HepG2 (cell line): ENCODE results near the gene CGGBP1.

Experiments used
- BHLHE40 ChIP-seq: IDR thresholded peaks from 2 replicates; pipeline ENCODE4 v1.6.1; 2011; ENCODE audit warnings: low read length, improper control_type of control experiment
- CTCF ChIP-seq: sonication (generic); formaldehyde crosslinking; IDR thresholded peaks from 2 replicates; pipeline ENCODE4 v1.5.0; 2020; ENCODE audit warnings: mild to moderate bottlenecking, missing genetic modification reagents, moderate library complexity
- ELF4 ChIP-seq: sonication (generic); formaldehyde crosslinking; IDR thresholded peaks from 2 replicates; pipeline ENCODE4 v1.5.0; 2020; ENCODE audit warnings: missing genetic modification reagents, mild to moderate bottlenecking, moderate library complexity, borderline replicate concordance
- FOXA3 ChIP-seq: IDR thresholded peaks from 2 replicates; pipeline ENCODE4 v1.6.1; 2016; ENCODE audit warnings: missing genetic modification reagents, missing compliant biosample characterization
- POLR2A ChIP-seq, 2 experiments: IDR thresholded peaks; 2 replicates each; pipeline ENCODE4 v1.6.1; 2011; ENCODE audit warnings: low read depth in 2 of 2, low read length in 2 of 2, mild to moderate bottlenecking in 1 of 2, moderate library complexity in 1 of 2; ENCODE audit not compliant: insufficient read depth in 1 of 2
- SNRNP70 ChIP-seq: fragments of 200-400 bp; formaldehyde crosslinking; IDR thresholded peaks from 2 replicates; pipeline ENCODE4 v1.6.1; 2017; ENCODE audit warnings: mild to moderate bottlenecking, low read depth, low read length, moderate library complexity
- U2AF2 ChIP-seq: fragments of 200-400 bp; formaldehyde crosslinking; IDR thresholded peaks from 2 replicates; pipeline ENCODE4 v1.6.1; 2017; ENCODE audit warnings: low read depth, mild to moderate bottlenecking, low read length
- WIZ ChIP-seq: sonication (generic); formaldehyde crosslinking; IDR thresholded peaks from 2 replicates; pipeline ENCODE4 v1.5.1; 2020; ENCODE audit warnings: mild to moderate bottlenecking, missing genetic modification reagents
- ZFY ChIP-seq: sonication (generic); formaldehyde crosslinking; IDR thresholded peaks from 2 replicates; pipeline ENCODE4 v1.4.0; 2020; ENCODE audit warnings: missing genetic modification reagents
- ZNF282 ChIP-seq: fragments of 450-650 bp; IDR thresholded peaks from 2 replicates; pipeline ENCODE4 v1.6.1; 2018; ENCODE audit not compliant: partially characterized antibody

DNA sequence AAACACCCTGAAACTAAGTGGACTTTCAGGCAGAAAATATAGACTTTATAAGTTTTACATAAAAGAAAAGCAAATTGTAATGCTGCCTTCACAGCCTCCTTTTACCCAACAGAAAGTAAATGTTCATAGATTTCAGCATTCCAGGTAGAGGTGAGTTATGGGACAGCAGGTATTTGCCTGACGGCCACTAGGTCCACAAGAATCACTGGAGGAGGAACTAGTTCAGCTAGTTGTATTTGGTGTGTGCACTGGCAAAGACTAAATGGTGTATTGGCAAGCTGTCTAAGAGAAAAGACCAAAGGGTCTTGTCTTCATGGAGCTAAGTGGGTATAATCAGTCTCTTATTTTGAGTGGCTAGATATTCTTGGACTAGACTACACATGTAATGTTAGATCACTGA is 34.5 kb upstream of the CGGBP1 start:
- TF ChIP-seq ZNF282 (no peak), BHLHE40 (no peak), FOXA3 (CRISPR knock-in tag) (no peak), CTCF (CRISPR knock-in tag) (no peak), WIZ (CRISPR knock-in tag) (no peak), ELF4 (CRISPR knock-in tag) (no peak), SNRNP70 (no peak), U2AF2 (no peak), POLR2A (IDR thresholded peaks at IDR 0.05; ENCODE audit: insufficient read depth in 1 of 2, low read depth in 2 of 2, low read length in 2 of 2) (no peak), ZFY (no peak)
